ENCODE measurements around the gene FUZ. TPM values are rescaled to one million over a fixed set of nuclear protein-coding genes. Genes with fewer than 3 reads are reported as not detected.

FUZ gene
- total RNA-seq, 1 experiment from 2014 or later: 1.1 TPM

- BruUV-seq (replicated peaks): no TSS peak
- DNase-seq (ENCODE audit: low read depth, low spot score) (no peak), ATAC-seq (no peak)
- Histone ChIP-seq H3K79me2 (ENCODE audit: insufficient read depth, low read length) (no peaks in the 10 kb centered on the region), H3K27ac (ENCODE audit: low read depth, low read length) (no peak overlapping the region), H3K4me3 (replicated peaks in 1 of 2; ENCODE audit: low read depth in 1 of 2, low read length in 2 of 2) (no peak overlapping the region), H3K36me3 (ENCODE audit: control insufficient read depth in 1 of 2, insufficient read depth in 2 of 2, low read length in 2 of 2) (peaks cover 12 to 24% of the 10 kb centered on the region in 2 experiments; a peak in 3 of 4 replicates), H3K9me2 (ENCODE audit: insufficient read depth) (no peaks in the 10 kb centered on the region), H3K4me1 (ENCODE audit: control insufficient read depth in 1 of 2, insufficient read depth in 2 of 2, low read length in 2 of 2) (peaks cover 3 to 16% of the 10 kb centered on the region in 2 experiments), H2AFZ (ENCODE audit: low read depth, low read length, poor library complexity, severe bottlenecking) (no peak overlapping the region), H3K9ac (ENCODE audit: low read length) (no peak overlapping the region), H4K20me1 (ENCODE audit: insufficient read depth) (no peaks in the 10 kb centered on the region), H3K27me3 (ENCODE audit: insufficient read depth, low read length) (no peaks in the 10 kb centered on the region), H3K9me3 (ENCODE audit: control insufficient read depth in 1 of 2, insufficient read depth in 1 of 2, low read depth in 1 of 2, low read length in 2 of 2) (no peaks in the 10 kb centered on the region), H3K4me2 (ENCODE audit: low read length) (no peak overlapping the region)
- TF ChIP-seq EZH2phosphoT487 (IDR thresholded peaks at IDR 0.05; ENCODE audit: borderline replicate concordance) (no peak), JUND (IDR thresholded peaks at IDR 0.05) (no peak), SP1 (IDR thresholded peaks at IDR 0.05; ENCODE audit: low read depth) (no peak), TCF7L2 (IDR thresholded peaks at IDR 0.05; ENCODE audit: borderline replicate concordance, extremely low read depth, insufficient read depth, insufficient read length) (no peak), EGR1 (IDR thresholded peaks at IDR 0.05; ENCODE audit: low read depth) (no peak), SIN3A (IDR thresholded peaks at IDR 0.05; ENCODE audit: low read depth) (no peak), ATF3 (IDR thresholded peaks at IDR 0.05) (no peak), EZH2 (IDR thresholded peaks at IDR 0.05) (no peak), SRF (IDR thresholded peaks at IDR 0.05; ENCODE audit: low read depth) (no peak)
- TF ChIP-seq, protein P1, sequence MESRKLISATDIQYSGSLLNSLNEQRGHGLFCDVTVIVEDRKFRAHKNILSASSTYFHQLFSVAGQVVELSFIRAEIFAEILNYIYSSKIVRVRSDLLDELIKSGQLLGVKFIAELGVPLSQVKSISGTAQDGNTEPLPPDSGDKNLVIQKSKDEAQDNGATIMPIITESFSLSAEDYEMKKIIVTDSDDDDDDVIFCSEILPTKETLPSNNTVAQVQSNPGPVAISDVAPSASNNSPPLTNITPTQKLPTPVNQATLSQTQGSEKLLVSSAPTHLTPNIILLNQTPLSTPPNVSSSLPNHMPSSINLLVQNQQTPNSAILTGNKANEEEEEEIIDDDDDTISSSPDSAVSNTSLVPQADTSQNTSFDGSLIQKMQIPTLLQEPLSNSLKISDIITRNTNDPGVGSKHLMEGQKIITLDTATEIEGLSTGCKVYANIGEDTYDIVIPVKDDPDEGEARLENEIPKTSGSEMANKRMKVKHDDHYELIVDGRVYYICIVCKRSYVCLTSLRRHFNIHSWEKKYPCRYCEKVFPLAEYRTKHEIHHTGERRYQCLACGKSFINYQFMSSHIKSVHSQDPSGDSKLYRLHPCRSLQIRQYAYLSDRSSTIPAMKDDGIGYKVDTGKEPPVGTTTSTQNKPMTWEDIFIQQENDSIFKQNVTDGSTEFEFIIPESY (IDR thresholded peaks at IDR 0.05; ENCODE audit: extremely low read depth, insufficient replicate concordance, low read length): no peak
- CTCF ChIA-PET: no interaction called here
- intact Hi-C loops (cut with micrococcal nuclease): no loop called here
- POLR2A ChIA-PET: no interaction called here
- RAD21 ChIA-PET (ENCODE audit: low non-redundant PET in 1 of 2, low total read pairs in 2 of 2, uncharacterized antibody in 2 of 2, unreplicated experiment in 2 of 2): no interaction called here
Observed at GRCh38 chr19:49791776-49792445, 21.2 kb downstream of the FUZ start.

Measured in HCT116 (cell line).